Gastrocnemius medialis (tissue), 4 donors: ENCODE results near the gene USP17L21. TPM values are rescaled to one million over a fixed set of nuclear protein-coding genes. Genes with fewer than 3 reads are reported as not detected.
"Not testable (repeated sequence)": the region's sequence is repeated elsewhere in the genome, so short reads cannot be mapped to it uniquely, and the experiment has no call there.

ENCODE experiments used
- ATAC-seq, 2 donors: fragments of 150-250 bp; one replicate each; pipeline ENCODE4 v1.9.1; 2016
- DNase-seq, 2 donors: peaks; one replicate each; pipeline ENCODE4 v3.0.0-alpha.2; 2019
- H3K27ac ChIP-seq, 4 donors: fragments of 200-600 bp; sonication (generic); 1 replicate in 1 of 4; 2 replicates in 3 of 4; pipeline ENCODE4 v1.5.1; 2016 to 2018; ENCODE audit warnings: mild to moderate bottlenecking in 2 of 4, moderate library complexity in 1 of 4
- H3K27me3 ChIP-seq, 3 donors: fragments of 200-600 bp; sonication (generic) in 2 of 3; 1 replicate in 1 of 3; 2 replicates in 2 of 3; pipeline versions ENCODE4 v1.5.1 to v1.6.0; 2016 to 2019; ENCODE audit warnings: mild to moderate bottlenecking in 1 of 3, moderate library complexity in 1 of 3
- H3K36me3 ChIP-seq, 2 donors: fragments of 200-600 bp; sonication (generic) in 1 of 2; one replicate each; pipeline ENCODE4 v1.5.1; 2017 to 2018
- H3K4me1 ChIP-seq, 2 donors: fragments of 200-600 bp; sonication (generic) in 1 of 2; one replicate each; pipeline ENCODE4 v1.5.1; 2016 to 2017; ENCODE audit warnings: mild to moderate bottlenecking in 2 of 2
- H3K4me3 ChIP-seq, 4 donors: fragments of 200-600 bp; sonication (generic) in 3 of 4; 1 replicate in 1 of 4; 2 replicates in 3 of 4; pipeline ENCODE4 v1.5.1; 2016 to 2019; ENCODE audit warnings: mild to moderate bottlenecking in 2 of 4
- H3K9me3 ChIP-seq, 3 donors: fragments of 200-600 bp; sonication (generic) in 2 of 3; 1 replicate in 1 of 3; 2 replicates in 2 of 3; pipeline ENCODE4 v1.5.1; 2016 to 2019
- in situ Hi-C, 4 donors: fragments of 200-750 bp; cut with MboI; loops; one replicate each; pipeline versions ENCODE4 v1.15.0 to v1.8.0; 2017; ENCODE audit warnings: low sequenced_read_pairs in 4 of 4
- intact Hi-C: fragments of 100-400 bp; cut with DNase I; formaldehyde crosslinking; loops from one replicate; pipeline ENCODE4 v1.15.1; 2023; ENCODE audit warnings: low total_unique reads
- total RNA-seq, 4 donors: library from RNA; depleted of rRNA; stranded (reverse); fragments of >200 nt; gene quantifications; one replicate each; pipeline versions ENCODE4 v1.1.0 to v1.2.3, GENCODE V29; 2016

The USP17L21 gene
- total RNA-seq, result not detected

- intact Hi-C loops, H3K9me3 ChIP-seq, H3K4me1 ChIP-seq, DNase-seq, in situ Hi-C loops, ATAC-seq, H3K36me3 ChIP-seq, H3K4me3 ChIP-seq, H3K27ac ChIP-seq, H3K27me3 ChIP-seq: not testable (repeated sequence)
Measured at GRCh38 chr4:9262572-9262971, at the start of gene USP17L21. TSS of gene USP17L21 (plus strand) at chr4:9262872. CDS start at chr4:9262872, 0 bp downstream.

- in situ Hi-C loops, result not testable (repeated sequence)
Measured at GRCh38 chr4:9214701-9215100, 48.0 kb upstream of the USP17L21 start.

GRCh38 chr4:9215105-9215504, 47.6 kb upstream of the USP17L21 start, which contains the start of gene USP17L11:
TSS of gene USP17L11 (plus strand) at chr4:9215405. CDS start at chr4:9215405, 0 bp downstream.
- H3K9me3 ChIP-seq, H3K27ac ChIP-seq, ATAC-seq, H3K36me3 ChIP-seq, DNase-seq, H3K4me3 ChIP-seq, in situ Hi-C loops, intact Hi-C loops, H3K4me1 ChIP-seq, H3K27me3 ChIP-seq: not testable (repeated sequence)

More at GRCh38 chr4:9214701-9215100, 48.0 kb upstream of the USP17L21 start:
- H3K36me3 ChIP-seq, H3K27me3 ChIP-seq, intact Hi-C loops, H3K27ac ChIP-seq, DNase-seq, ATAC-seq, H3K4me1 ChIP-seq, H3K9me3 ChIP-seq, H3K4me3 ChIP-seq: not testable (repeated sequence)

- DNase-seq, H3K4me1 ChIP-seq, H3K9me3 ChIP-seq, in situ Hi-C loops, H3K36me3 ChIP-seq, H3K27me3 ChIP-seq, H3K27ac ChIP-seq, ATAC-seq, H3K4me3 ChIP-seq, intact Hi-C loops: not testable (repeated sequence)
Measured at GRCh38 chr4:9219852-9220251, 42.8 kb upstream of the USP17L21 start, which contains the start of gene USP17L12. TSS of gene USP17L12 (plus strand) at chr4:9220152. CDS start at chr4:9220152, 0 bp downstream.

- H3K4me3 ChIP-seq, DNase-seq, intact Hi-C loops, H3K4me1 ChIP-seq, H3K9me3 ChIP-seq, H3K27me3 ChIP-seq, in situ Hi-C loops, H3K36me3 ChIP-seq, ATAC-seq, H3K27ac ChIP-seq: not testable (repeated sequence)
Measured at GRCh38 chr4:9224596-9224995, 38.1 kb upstream of the USP17L21 start, which contains the start of gene USP17L13. TSS of gene USP17L13 (plus strand) at chr4:9224896. CDS start at chr4:9224896, 0 bp downstream.

GRCh38 chr4:9230249-9230648, 32.4 kb upstream of the USP17L21 start:
- in situ Hi-C loops, H3K9me3 ChIP-seq, H3K4me3 ChIP-seq, H3K27ac ChIP-seq, H3K4me1 ChIP-seq, intact Hi-C loops, H3K27me3 ChIP-seq, ATAC-seq, DNase-seq, H3K36me3 ChIP-seq: not testable (repeated sequence)

- H3K9me3 ChIP-seq, DNase-seq, H3K27me3 ChIP-seq, H3K4me1 ChIP-seq, ATAC-seq, H3K27ac ChIP-seq, H3K4me3 ChIP-seq, in situ Hi-C loops, H3K36me3 ChIP-seq, intact Hi-C loops: not testable (repeated sequence)
Measured at GRCh38 chr4:9234085-9234484, 28.6 kb upstream of the USP17L21 start, which contains the start of gene USP17L15. TSS of gene USP17L15 (plus strand) at chr4:9234385. CDS start at chr4:9234385, 0 bp downstream.

- H3K27me3 ChIP-seq, ATAC-seq, H3K27ac ChIP-seq, H3K9me3 ChIP-seq, H3K4me1 ChIP-seq, H3K36me3 ChIP-seq, in situ Hi-C loops, intact Hi-C loops, H3K4me3 ChIP-seq: not testable (repeated sequence)
- peak in 1 of 2 donors; percentile 7 for DNase-seq
Measured at GRCh38 chr4:9238461-9238860, 24.2 kb upstream of the USP17L21 start.

- in situ Hi-C loops, H3K27ac ChIP-seq, DNase-seq, intact Hi-C loops, H3K4me1 ChIP-seq, ATAC-seq, H3K4me3 ChIP-seq, H3K36me3 ChIP-seq, H3K9me3 ChIP-seq, H3K27me3 ChIP-seq: not testable (repeated sequence)
Measured at GRCh38 chr4:9243579-9243978, 19.1 kb upstream of the USP17L21 start, which contains the start of gene USP17L17. TSS of gene USP17L17 (plus strand) at chr4:9243879. CDS start at chr4:9243879, 0 bp downstream.

- H3K4me3 ChIP-seq, in situ Hi-C loops, H3K27ac ChIP-seq, H3K9me3 ChIP-seq, ATAC-seq, H3K27me3 ChIP-seq, H3K36me3 ChIP-seq, intact Hi-C loops, H3K4me1 ChIP-seq: not testable (repeated sequence)
- DNase-seq, result peak in 1 of 2 donors; percentile 17
Measured at GRCh38 chr4:9247953-9248680, 14.6 kb upstream of the USP17L21 start, which contains the start of gene USP17L18. TSS of gene USP17L18 (plus strand) at chr4:9248630. CDS start at chr4:9248630, 0 bp downstream.

GRCh38 chr4:9253078-9253477, 9.6 kb upstream of the USP17L21 start, which contains the start of gene USP17L19:
TSS of gene USP17L19 (plus strand) at chr4:9253378. CDS start at chr4:9253378, 0 bp downstream.
- ATAC-seq, in situ Hi-C loops, H3K4me1 ChIP-seq, intact Hi-C loops, DNase-seq, H3K27me3 ChIP-seq, H3K4me3 ChIP-seq, H3K27ac ChIP-seq, H3K9me3 ChIP-seq, H3K36me3 ChIP-seq: not testable (repeated sequence)

GRCh38 chr4:9257824-9258223, 4.8 kb upstream of the USP17L21 start, which contains the start of gene USP17L20:
TSS of gene USP17L20 (plus strand) at chr4:9258124. CDS start at chr4:9258124, 0 bp downstream.
- H3K4me1 ChIP-seq, intact Hi-C loops, ATAC-seq, H3K9me3 ChIP-seq, H3K27me3 ChIP-seq, H3K36me3 ChIP-seq, DNase-seq, H3K27ac ChIP-seq, in situ Hi-C loops, H3K4me3 ChIP-seq: not testable (repeated sequence)
